ENCODE data around the gene TRIM69. TPM values are rescaled to one million over a fixed set of nuclear protein-coding genes. Genes with fewer than 3 reads are reported as not detected.
"Not testable (repeated sequence)": the region's sequence is repeated elsewhere in the genome, so short reads cannot be mapped to it uniquely, and the experiment has no call there.

Gene TRIM69
- total RNA-seq, 1 donor from 2014 or later: 35.4 TPM

DNA sequence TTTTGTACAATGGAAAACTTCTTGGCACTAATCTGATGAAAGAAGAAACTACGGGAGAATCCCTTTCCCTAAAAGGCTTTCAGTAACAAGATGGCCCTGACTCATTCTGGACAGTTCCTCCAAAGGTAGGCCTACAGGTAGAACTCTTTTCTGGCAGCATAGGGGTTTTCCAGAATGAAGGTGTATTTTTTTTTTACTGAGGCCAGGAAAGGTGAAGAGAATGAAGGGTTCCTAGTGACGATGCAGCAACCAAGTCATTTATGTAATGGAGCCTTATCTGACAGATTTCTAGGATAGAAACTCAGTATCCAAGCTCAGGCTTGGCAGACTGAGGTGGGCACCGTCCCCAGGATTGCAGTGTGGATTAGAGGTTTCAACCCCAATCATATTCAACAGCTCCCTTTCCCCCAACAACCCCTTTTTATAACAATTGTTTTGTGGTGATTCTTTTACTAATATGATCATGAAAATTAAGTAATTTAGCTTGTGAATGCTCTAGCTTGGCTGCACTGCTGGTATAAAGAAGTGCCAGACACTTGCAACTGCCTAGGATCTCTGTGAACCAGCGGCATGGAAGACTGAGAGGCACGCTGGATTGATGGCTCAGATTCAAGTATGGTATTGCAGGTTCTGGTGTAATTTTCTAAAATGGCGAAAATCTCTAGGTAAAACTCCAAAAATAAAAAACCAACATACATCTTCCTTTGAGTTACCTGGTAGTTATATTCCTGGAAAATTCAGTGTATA lies 8.7 kb upstream of the TRIM69 start:
- CTCF ChIA-PET: interaction anchor here (0.5 to 5.9 kb wide), 5 partner anchors 9 to 64 kb away, joined by 3 to 96 read pairs (median 24); partner anchors contain the start of genes B2M, PATL2, SPG11 and TRIM69
- Mint-ChIP-seq H3K27me3 (no peaks in the 10 kb centered on the region), H3K4me3 (peak overlapping the region; percentile 55), H3K27ac (peak overlapping the region; percentile 100), H3K9me3 (no peaks in the 10 kb centered on the region), H3K4me1 (peaks cover 79% of the 10 kb centered on the region), H3K36me3 (ENCODE audit: low read depth) (peaks cover 20% of the 10 kb centered on the region)
- TF ChIP-seq CTCF (IDR thresholded peaks at IDR 0.05): no peak
- POLR2A ChIA-PET: interaction anchor here (0.7 to 24.4 kb wide), 15 partner anchors 1 to 937 kb away, joined by 3 to 2387 read pairs (median 7); partner anchors contain the start of genes B2M, EIF3J, PATL2 and SPG11
- no peak for ATAC-seq (ENCODE audit: low read depth)
- intact Hi-C loops (cut with micrococcal nuclease): loop anchor here (1.0 to 5.0 kb wide), 8 partner anchors 8 to 951 kb away; partner anchors contain the start of genes B2M, EIF3J, ELL3 and PATL2
- DNase-seq: no peak

DNA sequence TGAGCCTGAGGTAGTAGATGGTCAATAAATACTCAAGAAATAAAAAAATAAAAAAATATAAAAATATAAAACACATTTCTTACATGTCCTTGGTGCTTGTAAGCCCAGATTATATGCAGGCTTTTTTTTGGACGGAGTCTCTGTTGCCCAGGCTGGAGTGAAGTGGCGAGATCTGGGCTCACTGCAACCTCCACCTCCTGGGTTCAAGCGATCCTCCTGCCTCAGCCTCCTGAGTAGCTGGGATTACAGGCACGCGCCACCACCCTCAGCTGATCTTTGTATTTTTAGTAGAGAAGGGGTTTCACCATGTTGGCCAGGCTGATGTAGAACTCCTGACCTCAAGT lies 8.1 kb upstream of the TRIM69 start:
- H3K4me3 Mint-ChIP-seq: peak overlapping the region; percentile 99
- not testable (repeated sequence) for H3K9me3 Mint-ChIP-seq; H3K27me3 Mint-ChIP-seq; ATAC-seq (ENCODE audit: low read depth); DNase-seq
- H3K27ac Mint-ChIP-seq: peak overlapping the region; percentile 100
- ChIA-PET CTCF (interaction anchor here (1.0 to 5.9 kb wide), 6 partner anchors 8 to 65 kb away, joined by 3 to 96 read pairs (median 12); partner anchors contain the start of genes B2M, PATL2 and SPG11), POLR2A (interaction anchor here (0.6 to 24.4 kb wide), 17 partner anchors 1 to 1617 kb away, joined by 3 to 2387 read pairs (median 7); partner anchors contain the start of genes B2M, PATL2, SPG11 and TRIM69)
- peaks cover 77% of the 10 kb centered on the region for H3K4me1 Mint-ChIP-seq
- peaks cover 20% of the 10 kb centered on the region for H3K36me3 Mint-ChIP-seq (ENCODE audit: low read depth)
- intact Hi-C loops (cut with micrococcal nuclease): loop anchor here (1.0 to 5.0 kb wide), 7 partner anchors 9 to 674 kb away; partner anchors contain the start of genes B2M, EIF3J, PATL2 and SPG11

DNA sequence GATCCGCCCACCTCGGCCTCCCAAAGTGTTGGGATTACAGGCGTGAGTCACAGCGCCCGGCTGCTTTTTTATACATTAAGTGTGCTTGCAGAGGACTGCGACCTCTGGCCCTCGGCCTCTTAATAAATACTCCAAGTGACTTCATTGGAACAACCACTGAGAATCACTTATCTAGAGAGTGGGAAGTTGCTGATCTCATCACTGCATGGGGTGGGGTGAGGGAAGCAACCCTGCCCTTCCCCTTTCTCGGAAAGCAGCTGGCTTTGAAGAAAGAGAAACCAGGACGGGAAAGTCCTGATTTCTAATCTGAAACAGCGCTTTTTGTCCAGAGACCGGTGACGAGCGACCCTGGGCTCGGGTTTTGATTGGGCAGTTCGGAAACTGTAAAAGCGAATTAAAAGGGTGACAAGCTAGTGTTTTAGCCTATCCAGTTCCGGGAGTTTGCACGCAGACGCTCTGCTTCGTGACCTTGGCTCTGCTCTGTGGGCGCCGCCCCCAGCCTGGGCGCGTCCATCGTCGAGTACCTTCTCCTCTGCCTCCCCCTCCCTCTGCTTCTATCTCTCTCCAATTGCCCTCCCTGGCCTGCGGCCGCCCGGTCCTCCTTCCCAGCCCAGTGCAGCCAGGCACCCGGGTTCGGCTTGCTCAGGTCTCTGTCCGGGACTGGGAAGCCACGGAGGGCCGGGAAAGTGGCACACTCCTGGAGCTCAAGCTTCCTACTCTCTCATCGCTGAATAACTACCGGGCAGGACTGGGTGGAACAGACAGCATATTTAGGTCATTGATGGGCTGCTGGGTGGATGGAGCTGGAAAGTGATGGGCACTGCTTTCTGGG lies 7.5 kb upstream of the TRIM69 start:
- POLR2A ChIA-PET: interaction anchor here (0.6 to 24.4 kb wide), 24 partner anchors 0 to 1618 kb away, joined by 3 to 2387 read pairs (median 6); partner anchors contain the start of genes B2M, EIF3J, PATL2 and SPG11
- peaks cover 20% of the 10 kb centered on the region for H3K36me3 Mint-ChIP-seq (ENCODE audit: low read depth)
- peak overlapping the region; percentile 99 for H3K4me3 Mint-ChIP-seq
- no peaks in the 10 kb centered on the region for H3K9me3 Mint-ChIP-seq
- CTCF ChIA-PET: interaction anchor here (1.0 to 5.9 kb wide), 6 partner anchors 8 to 65 kb away, joined by 3 to 96 read pairs (median 13); partner anchors contain the start of genes B2M, PATL2 and SPG11
- ATAC-seq (ENCODE audit: low read depth) (peak; percentile 74), DNase-seq (peak; percentile 86)
- peak overlapping the region; percentile 100 for H3K27ac Mint-ChIP-seq
- no peak for TF ChIP-seq CTCF (IDR thresholded peaks at IDR 0.05)
- intact Hi-C loops (cut with micrococcal nuclease): loop anchor here (1.0 to 5.0 kb wide), 8 partner anchors 9 to 674 kb away; partner anchors contain the start of genes B2M, EIF3J, PATL2 and SPG11
- peaks cover 75% of the 10 kb centered on the region for H3K4me1 Mint-ChIP-seq
- H3K27me3 Mint-ChIP-seq: no peaks in the 10 kb centered on the region

GRCh38 chr15:44729408-44730127 lies 6.8 kb upstream of the TRIM69 start:
- ATAC-seq (ENCODE audit: low read depth) (peak; percentile 11), DNase-seq (no peak)
- ChIA-PET POLR2A (interaction anchor here (0.7 to 24.4 kb wide), 17 partner anchors 1 to 921 kb away, joined by 3 to 2387 read pairs (median 7); partner anchors contain the start of genes B2M, EIF3J, PATL2 and SPG11), CTCF (interaction anchor here (1.0 to 5.9 kb wide), 7 partner anchors 9 to 66 kb away, joined by 3 to 96 read pairs (median 8); partner anchors contain the start of genes B2M, PATL2 and SPG11)
- intact Hi-C loops (cut with micrococcal nuclease): loop anchor here (1.0 to 5.0 kb wide), 5 partner anchors 9 to 673 kb away; partner anchors contain the start of gene EIF3J
- Mint-ChIP-seq H3K27ac (peak overlapping the region; percentile 100), H3K4me1 (peaks cover 71% of the 10 kb centered on the region), H3K27me3 (no peaks in the 10 kb centered on the region), H3K9me3 (no peaks in the 10 kb centered on the region), H3K36me3 (ENCODE audit: low read depth) (peaks cover 20% of the 10 kb centered on the region), H3K4me3 (peak overlapping the region; percentile 99)
- TF ChIP-seq CTCF (IDR thresholded peaks at IDR 0.05): no peak

Data from activated B cell treated with CpG ODN at 0.5 μM for 24 hours (primary cell).